T-helper 2 cell treated with Interferon-gamma antibody and Interleukin-4, amounts not matched to agents 5 μg/mL and 100 μg/mL, for 36 hours (primary cell): ENCODE results near the gene SNAPC2.

ENCODE experiments used
- DNase-seq: peaks from one replicate; pipeline ENCODE4 v3.0.0; 2021; ENCODE audit warnings: low spot score
- H3K27ac Mint-ChIP-seq: one replicate; pipeline ENCODE4 v1.8.0; 2021; ENCODE audit warnings: mild to moderate bottlenecking, mixed read lengths
- H3K27me3 Mint-ChIP-seq: one replicate; pipeline ENCODE4 v1.8.0; 2021; ENCODE audit warnings: low read depth, mixed read lengths
- H3K36me3 Mint-ChIP-seq: one replicate; pipeline ENCODE4 v1.8.0; 2021; ENCODE audit warnings: low read depth, mixed read lengths
- H3K4me1 Mint-ChIP-seq: one replicate; pipeline ENCODE4 v1.8.0; 2021; ENCODE audit warnings: low read depth, mixed read lengths
- H3K4me3 Mint-ChIP-seq: one replicate; pipeline ENCODE4 v1.8.0; 2022; ENCODE audit warnings: mild to moderate bottlenecking, moderate library complexity, mixed read lengths
- H3K9me3 Mint-ChIP-seq: one replicate; pipeline ENCODE4 v1.8.0; 2021; ENCODE audit warnings: mixed read lengths

SNAPC2 gene, protein sequence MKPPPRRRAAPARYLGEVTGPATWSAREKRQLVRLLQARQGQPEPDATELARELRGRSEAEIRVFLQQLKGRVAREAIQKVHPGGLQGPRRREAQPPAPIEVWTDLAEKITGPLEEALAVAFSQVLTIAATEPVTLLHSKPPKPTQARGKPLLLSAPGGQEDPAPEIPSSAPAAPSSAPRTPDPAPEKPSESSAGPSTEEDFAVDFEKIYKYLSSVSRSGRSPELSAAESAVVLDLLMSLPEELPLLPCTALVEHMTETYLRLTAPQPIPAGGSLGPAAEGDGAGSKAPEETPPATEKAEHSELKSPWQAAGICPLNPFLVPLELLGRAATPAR

GRCh38 chr19:7919610-7920518 is at the start of gene SNAPC2:
TSS of gene SNAPC2 (plus strand) at chr19:7920338. CDS start at chr19:7920367, 29 bp downstream.
- Mint-ChIP-seq H3K9me3 (no peaks in the 10 kb centered on the region), H3K4me1 (peaks cover 22% of the 10 kb centered on the region), H3K27me3 (peaks cover 28% of the 10 kb centered on the region), H3K36me3 (peaks cover 9% of the 10 kb centered on the region), H3K4me3 (peak within 1 kb of the TSS; percentile 97), H3K27ac (peak within 1 kb of the TSS; percentile 98)
- DNase-seq = peak; percentile 97

DNA sequence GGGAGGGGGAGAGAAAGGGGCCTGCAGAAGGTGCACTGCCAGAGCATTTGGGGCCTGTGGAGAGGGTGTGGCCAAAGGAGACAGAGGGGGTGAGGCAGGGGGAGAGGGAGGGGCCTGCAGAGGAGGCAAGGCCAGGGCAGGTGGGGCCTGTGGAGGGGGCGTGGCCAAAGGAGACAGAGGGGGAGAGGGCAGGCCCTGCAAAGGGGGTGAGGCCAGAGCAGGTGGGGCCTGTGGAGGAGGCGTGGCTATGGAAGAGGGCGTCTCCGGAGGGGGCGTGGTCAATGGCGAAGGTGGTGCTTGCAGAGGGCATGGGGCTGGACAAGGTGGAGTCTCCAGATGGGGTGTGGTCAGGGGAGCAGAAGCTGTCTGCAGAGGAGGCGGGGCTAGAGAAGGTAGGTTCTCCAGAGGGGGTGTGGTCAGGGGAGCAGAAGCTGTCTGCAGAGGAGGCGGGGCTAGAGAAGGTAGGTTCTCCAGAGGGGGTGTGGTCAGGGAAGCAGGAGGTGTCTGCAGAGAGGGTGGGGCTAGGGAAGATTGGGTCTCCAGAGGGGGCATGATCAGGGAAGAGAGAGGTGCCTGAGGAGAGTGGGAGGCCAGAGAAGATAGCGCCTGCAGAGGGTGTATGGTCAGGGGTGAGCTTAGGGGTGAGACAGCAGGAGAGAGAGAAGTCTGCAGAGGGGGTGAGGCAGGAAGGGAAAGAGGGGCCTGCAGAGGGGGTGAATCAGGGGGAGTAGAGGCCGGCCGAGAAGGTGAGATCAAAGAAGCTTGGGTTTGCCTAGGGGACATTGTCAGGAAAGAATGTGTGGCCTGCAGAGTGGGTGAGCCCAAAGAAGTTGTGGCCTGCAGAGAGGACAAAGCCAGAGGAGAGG is 49.3 kb upstream of the SNAPC2 start:
- Mint-ChIP-seq H3K4me1 (peaks cover 15% of the 10 kb centered on the region), H3K27me3 (peaks cover 57% of the 10 kb centered on the region), H3K4me3 (peak overlapping the region; percentile 60), H3K27ac (peak overlapping the region; percentile 62), H3K36me3 (no peaks in the 10 kb centered on the region), H3K9me3 (no peaks in the 10 kb centered on the region)
- peak; percentile 33 for DNase-seq

DNA sequence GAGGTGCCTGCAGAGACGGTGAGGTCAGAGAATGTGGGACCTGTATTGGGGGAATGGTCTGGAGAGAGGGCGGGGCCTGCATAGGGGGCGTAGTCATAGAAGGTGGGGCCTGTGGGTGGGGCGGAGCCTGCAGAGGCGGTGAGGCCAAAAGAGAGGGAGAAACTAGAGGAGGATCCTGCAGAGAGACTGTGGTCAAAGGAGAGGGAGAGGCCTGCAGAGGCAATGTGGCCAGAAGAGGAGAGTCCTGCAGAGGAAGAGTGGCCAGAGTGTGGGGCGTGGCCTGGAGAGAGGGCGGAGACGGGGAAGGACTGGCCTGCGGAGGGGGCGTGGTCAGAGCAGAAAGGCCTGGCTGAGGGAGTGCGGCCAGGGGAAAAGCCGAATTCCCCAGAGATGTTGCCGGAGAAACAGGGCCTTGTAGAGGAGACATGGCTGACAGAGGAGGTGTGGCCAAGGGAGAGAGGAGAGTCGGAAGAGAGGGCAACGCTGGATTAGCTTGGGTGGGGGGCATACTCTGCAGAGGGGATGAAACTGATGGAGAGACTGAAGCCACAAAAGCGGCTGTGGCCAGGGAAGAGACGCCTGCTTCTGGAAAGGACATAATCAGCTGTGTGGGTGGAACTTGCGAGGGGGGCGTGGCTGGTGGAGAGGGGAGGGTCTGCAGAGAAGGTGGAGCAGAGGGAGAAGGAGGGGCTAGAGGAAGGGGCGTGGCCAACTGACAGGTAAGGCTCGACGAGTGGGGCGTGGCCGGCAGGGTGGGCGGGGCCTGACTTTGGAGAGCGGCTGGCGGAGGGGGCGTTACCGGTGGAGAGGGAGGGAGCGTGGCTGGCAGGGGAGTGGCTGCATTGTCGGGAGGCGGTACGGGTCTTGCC is 48.5 kb upstream of the SNAPC2 start:
- peak overlapping the region; percentile 60 for H3K4me3 Mint-ChIP-seq
- no peaks in the 10 kb centered on the region for H3K36me3 Mint-ChIP-seq
- DNase-seq = peak; percentile 56
- peaks cover 15% of the 10 kb centered on the region for H3K4me1 Mint-ChIP-seq
- peaks cover 59% of the 10 kb centered on the region for H3K27me3 Mint-ChIP-seq
- no peaks in the 10 kb centered on the region for H3K9me3 Mint-ChIP-seq
- peak overlapping the region; percentile 62 for H3K27ac Mint-ChIP-seq

DNA sequence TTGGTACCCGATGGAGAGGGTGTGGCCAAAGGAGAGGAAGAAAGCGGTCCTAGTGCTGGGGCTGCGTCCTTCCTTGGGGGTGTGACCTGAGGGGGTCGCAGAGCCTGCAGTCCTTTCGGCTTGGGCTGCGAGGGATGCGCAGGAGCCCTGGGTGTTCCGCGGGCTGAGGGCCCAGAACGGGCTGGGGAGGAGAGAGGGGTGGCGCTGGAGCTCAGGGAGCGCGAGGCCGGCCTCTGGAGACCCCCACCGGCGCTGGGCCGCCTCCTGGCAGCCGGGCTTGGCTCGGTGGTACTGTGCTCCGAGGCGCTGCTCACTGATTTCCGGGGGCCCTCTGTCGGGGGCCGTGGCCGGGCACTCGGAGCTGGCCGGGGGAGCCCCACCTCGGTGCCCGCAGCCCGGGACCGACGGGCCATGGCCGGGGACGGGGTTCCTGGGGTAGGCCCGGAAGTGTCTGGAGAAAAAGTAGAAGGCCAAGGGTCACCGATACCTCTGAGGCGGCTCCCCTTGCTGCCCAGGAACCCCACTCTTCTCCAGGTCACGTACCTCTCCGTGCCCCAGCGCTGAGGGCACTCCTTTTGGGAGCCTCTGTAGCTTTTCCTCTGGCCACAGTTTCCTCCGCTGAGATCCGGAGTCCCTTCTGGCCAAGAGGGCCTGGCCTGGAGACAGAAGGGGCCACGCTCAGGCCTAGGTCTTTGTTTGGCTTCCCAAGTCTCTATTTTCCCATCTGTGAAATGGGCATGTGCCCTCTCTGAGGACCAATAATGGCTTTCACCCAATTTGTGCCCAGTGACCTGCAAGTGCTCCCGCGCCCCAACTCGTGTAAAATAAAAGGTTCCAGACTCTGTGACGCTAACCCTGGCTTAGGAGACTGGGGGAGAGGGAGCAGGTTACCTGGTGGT is 47.6 kb upstream of the SNAPC2 start:
- no peaks in the 10 kb centered on the region for H3K36me3 Mint-ChIP-seq
- no peak for DNase-seq
- H3K4me1 Mint-ChIP-seq = peaks cover 15% of the 10 kb centered on the region
- no peak overlapping the region for H3K4me3 Mint-ChIP-seq
- H3K27me3 Mint-ChIP-seq = peaks cover 55% of the 10 kb centered on the region
- H3K27ac Mint-ChIP-seq = no peak overlapping the region
- H3K9me3 Mint-ChIP-seq = no peaks in the 10 kb centered on the region

GRCh38 chr19:7873304-7874075 is 46.6 kb upstream of the SNAPC2 start:
- Mint-ChIP-seq H3K9me3 (no peaks in the 10 kb centered on the region), H3K36me3 (no peaks in the 10 kb centered on the region), H3K27me3 (peaks cover 46% of the 10 kb centered on the region), H3K27ac (no peak overlapping the region), H3K4me3 (peak overlapping the region; percentile 61), H3K4me1 (peaks cover 15% of the 10 kb centered on the region)
- no peak for DNase-seq

DNA sequence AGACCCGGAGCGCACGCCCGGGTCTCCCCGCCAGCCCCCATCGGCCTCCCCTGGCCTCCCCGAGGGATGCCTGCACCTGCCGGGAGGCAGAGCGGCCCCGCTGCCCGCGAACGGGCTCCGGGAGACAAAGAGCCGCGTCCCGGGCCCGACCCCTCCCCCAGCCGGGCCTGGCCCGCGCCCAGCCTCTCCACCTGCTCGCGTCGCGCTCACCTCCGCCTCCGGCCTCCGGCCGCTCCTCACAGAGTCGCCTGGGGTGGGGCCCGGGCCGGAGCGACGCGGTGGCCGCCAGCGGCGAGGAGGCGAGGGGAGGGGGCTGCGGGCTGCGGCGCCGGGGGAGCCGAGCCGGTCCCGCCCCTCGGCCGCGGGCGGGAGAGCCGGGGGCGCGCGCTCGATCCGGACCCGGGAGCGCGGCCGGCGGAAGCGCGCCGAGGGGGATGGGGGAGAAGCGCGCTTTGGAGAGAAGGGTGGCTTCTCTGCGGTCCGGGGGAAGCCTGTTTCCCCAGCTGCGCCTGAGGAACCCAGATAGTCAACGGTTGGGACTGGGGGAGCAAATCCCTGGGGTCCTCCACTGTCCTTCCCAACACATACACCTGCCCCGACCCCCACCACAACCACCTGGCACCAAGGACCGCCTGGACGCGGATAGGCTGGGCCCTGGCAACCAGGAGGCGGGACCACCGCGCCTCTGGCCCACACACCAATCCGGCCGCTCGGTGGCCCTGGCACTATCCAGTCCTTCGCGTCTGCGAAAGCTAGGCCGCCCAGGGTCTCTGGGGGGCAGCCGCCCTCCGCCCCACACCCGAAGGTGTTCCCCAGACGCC is 45.9 kb upstream of the SNAPC2 start, which contains the start of gene PRR36:
Gene PRR36 (minus strand): TSS at position 315 of the 821 bp plus-strand sequence. CDS start 701 bp downstream, outside the sequence.
- DNase-seq = no peak
- no peak within 1 kb of the TSS for H3K27ac Mint-ChIP-seq

DNA sequence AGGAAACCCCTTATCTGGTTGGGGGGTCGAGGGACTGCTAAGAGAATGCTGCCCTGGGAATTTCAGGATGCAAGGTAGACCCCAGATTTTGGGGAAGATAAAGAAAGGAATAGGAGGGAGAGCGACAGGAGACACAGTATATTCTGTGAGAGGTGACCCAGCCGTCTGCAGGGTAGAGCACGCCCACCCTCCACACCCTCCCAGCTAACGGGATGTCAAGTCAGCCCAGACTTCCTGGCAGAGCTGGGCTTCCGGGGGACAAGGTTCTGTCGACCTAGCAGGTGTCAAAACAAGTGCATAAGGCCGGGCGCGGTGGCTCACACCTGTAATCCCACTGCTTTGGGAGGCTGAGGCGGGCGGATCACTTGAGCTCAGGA is 45.3 kb upstream of the SNAPC2 start:
- H3K36me3 Mint-ChIP-seq = no peaks in the 10 kb centered on the region
- no peaks in the 10 kb centered on the region for H3K9me3 Mint-ChIP-seq
- peaks cover 43% of the 10 kb centered on the region for H3K27me3 Mint-ChIP-seq
- no peak overlapping the region for H3K4me3 Mint-ChIP-seq
- no peak for DNase-seq
- no peak overlapping the region for H3K27ac Mint-ChIP-seq
- peaks cover 11% of the 10 kb centered on the region for H3K4me1 Mint-ChIP-seq

More for the DNA sequence above, 45.9 kb upstream of the SNAPC2 start, which contains the start of gene PRR36:
- Mint-ChIP-seq H3K4me1 (peaks cover 11% of the 10 kb centered on the region), H3K9me3 (no peaks in the 10 kb centered on the region), H3K36me3 (no peaks in the 10 kb centered on the region), H3K4me3 (peak within 1 kb of the TSS; percentile 61), H3K27me3 (peaks cover 43% of the 10 kb centered on the region)

- H3K27ac Mint-ChIP-seq = no peak overlapping the region
- H3K27me3 Mint-ChIP-seq = peaks cover 31% of the 10 kb centered on the region
- no peaks in the 10 kb centered on the region for H3K36me3 Mint-ChIP-seq
- no peaks in the 10 kb centered on the region for H3K9me3 Mint-ChIP-seq
- DNase-seq = no peak
- H3K4me1 Mint-ChIP-seq = no peaks in the 10 kb centered on the region
- H3K4me3 Mint-ChIP-seq = no peak overlapping the region
Observed at GRCh38 chr19:7877249-7877836, 42.8 kb upstream of the SNAPC2 start.

- DNase-seq = no peak
- H3K4me1 Mint-ChIP-seq = no peaks in the 10 kb centered on the region
- peaks cover 23% of the 10 kb centered on the region for H3K27me3 Mint-ChIP-seq
- no peak overlapping the region for H3K27ac Mint-ChIP-seq
- H3K4me3 Mint-ChIP-seq = no peak overlapping the region
- H3K9me3 Mint-ChIP-seq = no peaks in the 10 kb centered on the region
- no peaks in the 10 kb centered on the region for H3K36me3 Mint-ChIP-seq
Observed at GRCh38 chr19:7879111-7879807, 40.9 kb upstream of the SNAPC2 start.

DNA sequence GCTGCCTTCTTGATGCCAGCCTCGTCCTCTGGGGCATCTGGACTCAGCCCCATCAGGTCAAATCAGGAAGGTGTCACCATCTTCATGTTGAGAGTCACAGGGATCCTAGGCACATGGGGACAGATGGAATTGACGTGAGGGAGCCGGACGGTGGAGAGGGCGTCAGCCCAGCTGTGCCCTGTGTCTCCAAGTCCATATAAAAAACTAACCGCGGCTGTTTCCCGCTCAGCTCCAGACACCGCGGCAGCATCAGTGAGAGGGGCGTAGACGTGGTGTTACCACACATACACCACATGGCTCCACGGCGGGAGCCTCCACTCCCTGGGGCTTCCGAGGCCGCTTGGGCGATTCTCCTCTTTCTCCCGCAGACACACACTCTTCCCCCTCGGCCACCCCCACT is 40.3 kb upstream of the SNAPC2 start:
- no peak overlapping the region for H3K27ac Mint-ChIP-seq

More for the DNA sequence above, 40.3 kb upstream of the SNAPC2 start:
- Mint-ChIP-seq H3K4me3 (no peak overlapping the region), H3K9me3 (no peaks in the 10 kb centered on the region), H3K4me1 (no peaks in the 10 kb centered on the region), H3K27me3 (peaks cover 18% of the 10 kb centered on the region), H3K36me3 (no peaks in the 10 kb centered on the region)
- no peak for DNase-seq
